KOPT-K1 (cell line): Measurements from ENCODE around the gene WNK4.
"Not testable (repeated sequence)": the region's sequence is repeated elsewhere in the genome, so short reads cannot be mapped to it uniquely, and the experiment has no call there.

Experiments used
- H3K27ac ChIP-seq: fragments of 200-600 bp; sonication (generic); 2 replicates; pipeline ENCODE4 v1.5.1; 2016; ENCODE audit warnings: antibody characterized with exemption, mild to moderate bottlenecking, low read depth, low read length; ENCODE audit not compliant: poor library complexity, severe bottlenecking
- H3K36me3 ChIP-seq: fragments of 200-600 bp; sonication (generic); 2 replicates; pipeline ENCODE4 v1.5.1; 2017; ENCODE audit warnings: antibody characterized with exemption, mild to moderate bottlenecking, low read length, moderate library complexity; ENCODE audit not compliant: insufficient read depth
- H3K9me3 ChIP-seq: fragments of 200-600 bp; sonication (generic); 2 replicates; pipeline ENCODE4 v1.5.1; 2017; ENCODE audit warnings: antibody characterized with exemption, low read length, mild to moderate bottlenecking; ENCODE audit not compliant: insufficient read depth, poor library complexity, severe bottlenecking

WNK4 gene

DNA sequence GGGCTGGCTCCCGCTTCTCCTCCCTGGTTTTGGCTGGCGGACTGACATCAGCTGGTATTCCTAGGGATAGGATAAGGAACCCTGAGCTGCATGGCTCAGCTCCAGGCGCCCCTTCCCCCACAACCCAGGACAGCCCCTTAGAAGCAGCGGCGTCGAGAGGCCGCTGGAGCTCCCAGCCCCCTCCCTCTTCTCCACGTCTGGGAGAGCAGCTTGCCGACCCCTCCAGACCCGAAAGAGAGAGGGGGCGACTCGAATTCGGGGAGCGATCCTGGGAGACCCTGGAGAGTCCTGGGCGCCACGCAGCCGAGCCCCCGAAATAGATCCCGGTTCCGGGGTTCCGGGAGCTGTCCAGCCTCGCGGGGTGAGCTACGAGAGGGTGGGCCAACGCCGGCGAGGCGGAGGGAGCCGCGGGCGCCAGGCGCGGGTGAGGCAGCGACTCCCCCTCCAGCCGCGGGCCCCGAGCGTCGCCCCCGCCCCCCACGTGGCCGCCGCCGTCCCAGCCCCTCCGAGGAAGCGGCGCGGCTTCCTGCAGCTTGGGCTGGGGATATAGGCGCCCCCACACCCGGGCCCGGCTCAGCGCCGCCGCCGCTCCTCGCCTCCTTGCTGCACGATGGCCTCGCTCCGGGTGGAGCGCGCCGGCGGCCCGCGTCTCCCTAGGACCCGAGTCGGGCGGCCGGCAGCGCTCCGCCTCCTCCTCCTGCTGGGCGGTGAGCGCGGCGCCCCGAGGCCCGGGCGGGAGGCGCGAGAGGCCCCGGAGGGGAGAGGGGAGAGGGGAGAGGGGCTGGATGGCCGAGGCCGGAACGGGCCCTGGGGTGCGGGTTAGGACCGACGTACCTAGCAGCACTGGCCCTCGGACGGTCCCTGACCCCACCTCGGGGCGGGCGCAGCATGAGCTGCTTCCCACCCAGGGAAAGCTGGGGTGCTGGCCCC lies 19.5 kb upstream of the WNK4 start, which contains the start of gene RAMP2:
Gene RAMP2 (plus strand): TSS at position 576 of the 930 bp plus-strand sequence. CDS start 35 bp downstream, at position 611.
- Histone ChIP-seq H3K36me3 (no peaks in the 10 kb centered on the region), H3K27ac (no peak within 1 kb of the TSS), H3K9me3 (no peaks in the 10 kb centered on the region)

DNA sequence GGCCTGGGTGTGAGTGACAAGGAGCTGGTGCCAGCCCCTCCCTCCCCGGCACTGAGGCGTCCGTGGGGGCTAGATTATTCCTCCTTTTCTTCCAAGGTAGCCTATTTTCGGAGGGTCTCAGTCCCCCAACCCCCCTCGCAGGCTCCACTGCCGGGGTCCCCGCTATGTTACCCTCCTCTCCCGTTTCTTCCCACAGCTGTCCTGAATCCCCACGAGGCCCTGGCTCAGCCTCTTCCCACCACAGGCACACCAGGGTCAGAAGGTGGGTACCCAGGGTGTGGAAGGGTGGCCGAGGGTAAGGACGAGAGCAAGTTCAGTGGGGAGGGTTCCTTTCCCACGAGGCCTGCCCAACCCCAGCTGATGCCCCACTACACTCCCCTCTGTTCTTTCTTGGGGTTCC lies 18.8 kb upstream of the WNK4 start:
- Histone ChIP-seq H3K27ac (no peak overlapping the region), H3K9me3 (no peaks in the 10 kb centered on the region), H3K36me3 (no peaks in the 10 kb centered on the region)

DNA sequence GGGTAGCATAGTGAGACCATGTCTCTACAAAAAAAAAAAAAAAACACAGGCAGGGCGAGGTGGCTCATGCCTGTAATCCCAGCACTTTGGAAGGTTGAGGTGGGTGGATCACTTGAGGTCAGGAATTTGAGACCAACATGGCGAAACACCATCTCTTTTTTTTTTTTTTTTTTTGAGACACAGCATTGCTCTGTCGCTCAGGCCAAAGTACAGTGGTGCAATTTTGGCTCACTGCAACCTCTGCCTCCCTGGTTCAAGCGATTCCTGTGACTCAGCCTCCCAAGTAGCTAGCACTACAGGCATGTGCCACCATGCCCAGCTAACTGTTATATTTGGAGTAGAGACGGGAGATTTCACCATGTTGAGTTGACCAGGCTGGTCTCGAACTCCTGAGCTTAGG lies 14.3 kb upstream of the WNK4 start:
- H3K9me3 ChIP-seq = no peaks in the 10 kb centered on the region
- H3K36me3 ChIP-seq = no peaks in the 10 kb centered on the region
- no peak overlapping the region for H3K27ac ChIP-seq

DNA sequence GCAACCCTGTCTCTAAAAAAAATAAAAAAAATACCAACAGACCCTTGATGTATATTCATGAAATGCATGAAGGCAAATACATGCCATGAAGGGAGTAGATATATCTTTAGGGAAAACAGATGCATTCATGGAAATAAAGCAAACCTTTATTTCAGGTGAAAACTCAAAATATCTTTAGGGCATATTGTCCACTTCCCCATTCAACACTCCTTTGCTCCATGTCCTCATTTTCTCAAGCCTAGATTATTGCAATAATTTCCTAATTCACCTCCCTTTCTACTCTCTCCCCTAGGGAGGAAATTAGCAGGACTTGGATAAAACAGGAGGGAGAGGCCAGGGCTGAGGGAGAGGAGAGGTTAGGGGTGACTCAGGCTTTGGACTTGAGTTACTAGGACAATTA lies 12.9 kb upstream of the WNK4 start:
- no peak overlapping the region for H3K27ac ChIP-seq
- H3K9me3 ChIP-seq = no peaks in the 10 kb centered on the region
- no peaks in the 10 kb centered on the region for H3K36me3 ChIP-seq

DNA sequence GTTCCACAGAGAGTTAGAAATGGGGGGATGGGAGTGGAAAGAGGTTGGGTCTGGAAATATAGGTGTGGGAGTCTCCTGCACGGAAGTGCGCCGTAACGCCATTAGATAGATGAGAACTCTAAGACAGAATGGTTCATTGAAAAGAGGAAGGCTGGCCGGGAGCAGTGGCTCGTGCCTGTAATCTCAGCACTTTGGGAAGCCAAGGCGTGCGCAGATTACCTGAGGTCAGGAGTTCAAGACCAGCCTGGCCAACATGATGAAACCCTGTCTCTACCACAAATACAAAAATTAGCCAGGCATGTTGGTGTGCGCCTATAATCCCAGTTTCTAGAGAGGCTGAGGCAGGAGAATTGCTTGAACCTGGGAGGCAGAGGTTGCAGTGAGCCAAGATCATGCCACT lies 12.4 kb upstream of the WNK4 start:
- H3K9me3 ChIP-seq, H3K36me3 ChIP-seq, H3K27ac ChIP-seq: not testable (repeated sequence)

DNA sequence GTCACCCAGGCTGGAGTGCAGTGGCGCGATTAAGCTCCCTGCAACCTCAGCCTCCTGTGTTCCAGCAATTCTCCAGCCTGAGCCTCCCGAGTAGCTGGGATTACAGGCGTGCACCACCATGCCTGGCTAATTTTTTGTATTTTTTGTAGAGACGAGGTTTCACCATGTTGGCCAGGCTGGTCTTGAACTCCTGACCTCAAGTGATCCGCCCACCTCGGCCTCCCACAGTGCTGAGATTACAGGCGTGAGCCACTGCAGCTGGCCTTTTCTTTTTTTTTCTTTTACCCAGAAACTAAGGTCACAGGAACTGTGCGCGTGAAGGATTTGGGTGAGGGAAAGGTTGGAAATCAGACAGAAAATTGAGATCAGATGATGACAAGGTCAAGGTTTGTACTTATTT lies 10.4 kb upstream of the WNK4 start:
- not testable (repeated sequence) for H3K9me3 ChIP-seq, H3K36me3 ChIP-seq, H3K27ac ChIP-seq

DNA sequence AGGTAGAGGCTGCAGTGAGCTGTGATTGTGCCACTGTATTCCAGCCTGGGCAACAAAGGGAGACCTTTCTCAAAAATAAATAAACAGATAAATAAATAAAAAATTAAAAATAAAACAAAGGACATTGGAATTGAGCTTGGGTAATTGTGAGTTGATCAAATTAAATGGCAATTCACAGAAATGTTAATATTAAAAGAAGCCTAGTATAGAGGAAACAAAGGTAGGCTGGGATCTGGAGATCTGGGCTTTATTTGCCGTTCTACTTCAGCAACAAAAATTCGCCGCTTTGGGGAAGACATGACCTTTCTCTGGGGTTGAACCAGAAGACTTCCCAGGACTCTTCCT lies 7.5 kb upstream of the WNK4 start:
- no peaks in the 10 kb centered on the region for H3K9me3 ChIP-seq
- H3K36me3 ChIP-seq = peaks cover 30% of the 10 kb centered on the region
- H3K27ac ChIP-seq = peak overlapping the region; percentile 77

DNA sequence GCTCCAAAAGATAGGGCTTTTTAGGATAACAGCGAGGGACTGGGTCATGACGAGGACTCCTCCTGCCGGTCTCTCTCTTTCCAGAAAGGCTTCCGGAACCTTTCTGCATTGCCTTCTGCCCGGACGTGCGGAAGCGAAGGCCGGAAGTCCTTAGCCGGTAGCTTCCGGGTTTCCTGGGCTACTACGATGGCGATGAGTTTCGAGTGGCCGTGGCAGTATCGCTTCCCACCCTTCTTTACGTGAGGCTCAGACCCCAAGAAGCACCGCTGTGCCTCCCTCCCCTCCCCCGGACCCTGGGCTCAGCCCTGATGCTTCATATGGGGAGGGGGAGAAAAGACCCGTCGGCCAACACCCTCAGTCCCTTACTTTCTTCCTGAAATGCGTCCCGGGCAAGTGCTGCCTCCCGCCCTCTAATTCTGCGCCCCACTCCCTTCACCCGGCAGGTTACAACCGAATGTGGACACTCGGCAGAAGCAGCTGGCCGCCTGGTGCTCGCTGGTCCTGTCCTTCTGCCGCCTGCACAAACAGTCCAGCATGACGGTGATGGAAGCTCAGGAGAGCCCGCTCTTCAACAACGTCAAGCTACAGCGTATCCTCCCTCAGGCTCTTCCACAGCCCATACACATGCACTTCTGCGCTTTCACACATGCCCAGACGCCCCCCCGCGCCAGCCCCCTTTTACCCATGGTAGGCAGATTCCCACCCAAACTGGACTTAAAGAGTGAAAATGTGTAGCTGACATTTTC lies 6.9 kb upstream of the WNK4 start, which contains the start of gene VPS25:
Gene VPS25 (plus strand): TSS at position 160 of the 746 bp plus-strand sequence. CDS start 27 bp downstream, at position 187.
- Histone ChIP-seq H3K36me3 (peaks cover 36% of the 10 kb centered on the region), H3K9me3 (no peaks in the 10 kb centered on the region), H3K27ac (peak within 1 kb of the TSS; percentile 77)

DNA sequence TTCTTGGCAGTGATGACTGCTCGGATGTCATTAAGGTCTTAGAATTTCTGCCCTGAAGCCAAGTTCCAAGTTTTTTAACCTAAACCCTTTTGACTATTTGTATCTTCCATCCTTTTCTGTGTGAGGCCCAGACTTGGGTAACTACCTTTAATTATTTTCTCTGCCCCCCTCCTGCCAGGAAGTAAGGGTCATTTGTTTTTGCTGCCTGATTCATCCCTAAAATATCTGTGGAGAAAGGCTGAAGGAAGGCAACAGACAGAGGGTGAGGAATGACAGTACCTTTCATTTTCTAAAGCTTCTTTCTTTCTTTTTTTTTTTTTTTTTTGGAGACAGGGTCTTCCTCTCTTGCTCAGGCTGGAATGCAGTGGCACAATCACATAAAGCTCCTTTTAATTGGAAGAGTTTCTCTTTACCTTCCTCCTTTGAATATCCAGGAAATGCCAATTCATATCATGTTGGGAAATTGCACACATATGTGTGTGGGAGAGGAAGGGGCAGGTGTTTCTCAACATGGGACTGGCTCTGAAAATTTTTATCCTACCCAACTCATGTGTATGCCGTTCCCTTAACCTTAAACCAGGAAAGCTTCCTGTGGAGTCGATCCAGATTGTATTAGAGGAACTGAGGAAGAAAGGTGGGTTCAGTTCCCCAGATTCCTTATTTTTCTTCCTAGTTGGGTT lies 6.2 kb upstream of the WNK4 start:
- Histone ChIP-seq H3K36me3 (peaks cover 43% of the 10 kb centered on the region), H3K27ac (peak overlapping the region; percentile 77), H3K9me3 (no peaks in the 10 kb centered on the region)

DNA sequence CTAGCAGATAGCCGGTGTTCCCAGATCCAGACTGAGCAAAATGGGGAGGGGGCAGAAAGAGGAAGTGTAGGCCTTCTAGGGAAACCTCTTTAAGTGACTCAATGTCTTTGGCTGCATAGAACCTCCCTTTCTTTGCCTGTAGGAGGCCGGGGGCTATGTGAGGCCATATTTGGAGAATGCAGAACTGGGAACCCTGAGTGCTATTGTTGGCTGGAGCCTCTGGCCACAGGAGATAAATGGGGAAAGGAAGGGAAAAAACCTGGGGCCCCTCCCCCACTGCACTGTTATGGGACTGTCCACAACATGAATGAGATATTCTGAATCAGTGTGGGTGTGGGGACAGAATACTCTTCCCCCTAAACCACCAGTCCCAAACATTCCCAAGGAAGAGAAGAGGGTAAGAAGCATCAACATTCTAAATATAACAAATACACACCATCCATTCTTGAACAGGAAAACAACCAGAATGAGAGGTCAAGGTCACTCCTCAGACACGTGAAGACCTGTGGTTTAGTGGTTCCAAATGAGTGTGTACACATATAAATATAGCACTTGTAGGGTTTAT lies 4.8 kb upstream of the WNK4 start:
- Histone ChIP-seq H3K27ac (no peak overlapping the region), H3K9me3 (no peaks in the 10 kb centered on the region), H3K36me3 (peaks cover 54% of the 10 kb centered on the region)

DNA sequence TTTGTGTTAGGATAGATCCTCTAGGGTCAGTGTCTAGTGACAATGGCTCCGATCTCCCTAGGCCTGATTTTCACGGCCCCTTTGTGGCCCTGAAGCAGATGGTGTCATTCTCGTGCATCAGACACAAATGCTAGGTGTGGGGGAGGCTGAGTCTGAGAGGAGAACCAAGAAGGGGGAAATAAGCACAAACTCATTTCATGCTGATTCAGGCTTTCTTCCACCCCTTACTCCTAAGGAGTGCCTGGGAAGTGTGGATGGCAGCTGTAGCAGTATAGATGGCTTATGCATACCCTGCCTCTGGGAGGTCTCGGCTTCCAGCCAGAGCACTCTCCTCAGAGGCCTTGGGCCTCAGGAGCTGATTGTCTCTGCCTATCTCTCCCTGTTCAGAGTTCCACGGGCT lies 1.8 kb upstream of the WNK4 start:
- Histone ChIP-seq H3K9me3 (no peaks in the 10 kb centered on the region), H3K36me3 (peaks cover 64% of the 10 kb centered on the region), H3K27ac (no peak overlapping the region)

DNA sequence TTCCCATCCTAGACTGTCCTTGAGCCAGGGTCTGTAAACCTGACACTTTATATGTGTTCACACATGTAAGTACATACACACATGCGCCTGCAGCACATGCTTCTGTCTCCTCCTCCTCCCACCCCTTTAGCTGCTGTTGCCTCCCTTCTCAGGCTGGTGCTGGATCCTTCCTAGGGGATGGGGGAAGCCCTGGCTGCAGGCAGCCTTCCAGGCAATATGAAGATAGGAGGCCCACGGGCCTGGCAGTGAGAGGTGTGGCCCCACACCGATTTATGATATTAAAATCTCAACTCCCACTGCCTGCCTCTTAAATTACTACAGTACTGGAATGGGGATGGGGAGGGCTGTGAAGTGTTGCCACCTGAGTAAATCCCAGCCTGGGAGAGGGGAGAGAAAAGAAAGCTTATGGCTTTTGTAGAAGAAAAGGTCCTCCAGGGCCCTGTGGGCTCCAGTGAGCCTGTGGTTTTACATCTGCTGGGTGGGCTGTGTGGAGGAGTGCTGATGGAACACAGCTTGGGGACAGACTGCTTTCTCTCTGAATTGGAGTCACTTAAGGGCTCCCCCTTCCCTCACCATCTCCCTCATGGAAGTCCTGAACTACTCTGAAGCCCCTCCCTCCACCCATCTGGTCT lies 990 bp upstream of the WNK4 start:
- Histone ChIP-seq H3K36me3 (peaks cover 64% of the 10 kb centered on the region), H3K9me3 (no peaks in the 10 kb centered on the region), H3K27ac (no peak overlapping the region)

DNA sequence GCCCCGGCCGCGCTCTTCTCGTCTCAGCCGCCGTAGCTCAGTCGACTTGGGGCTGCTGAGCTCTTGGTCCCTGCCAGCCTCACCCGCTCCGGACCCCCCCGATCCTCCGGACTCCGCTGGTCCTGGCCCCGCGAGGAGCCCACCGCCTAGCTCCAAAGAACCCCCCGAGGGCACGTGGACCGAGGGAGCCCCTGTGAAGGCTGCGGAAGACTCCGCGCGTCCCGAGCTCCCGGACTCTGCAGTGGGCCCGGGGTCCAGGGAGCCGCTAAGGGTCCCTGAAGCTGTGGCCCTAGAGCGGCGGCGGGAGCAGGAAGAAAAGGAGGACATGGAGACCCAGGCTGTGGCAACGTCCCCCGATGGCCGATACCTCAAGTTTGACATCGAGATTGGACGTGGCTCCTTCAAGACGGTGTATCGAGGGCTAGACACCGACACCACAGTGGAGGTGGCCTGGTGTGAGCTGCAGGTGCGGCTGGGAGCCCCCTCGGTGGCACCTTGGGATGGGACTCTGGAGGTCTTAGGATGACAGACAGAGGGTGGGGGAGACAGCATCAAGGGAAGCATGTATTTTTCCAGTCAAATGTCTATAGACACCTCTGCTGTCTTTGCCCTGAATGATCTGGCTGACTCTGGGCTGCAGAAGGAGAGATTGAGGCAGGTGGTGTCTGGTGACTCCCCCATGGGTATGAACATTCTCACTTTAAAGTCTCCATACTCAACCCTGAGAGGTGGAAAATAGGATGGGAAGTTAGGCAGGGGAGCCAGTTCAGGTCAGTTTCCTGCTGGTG lies 635 bp downstream of the WNK4 start:
- no peaks in the 10 kb centered on the region for H3K9me3 ChIP-seq
- H3K27ac ChIP-seq = no peak overlapping the region
- H3K36me3 ChIP-seq = peaks cover 52% of the 10 kb centered on the region

DNA sequence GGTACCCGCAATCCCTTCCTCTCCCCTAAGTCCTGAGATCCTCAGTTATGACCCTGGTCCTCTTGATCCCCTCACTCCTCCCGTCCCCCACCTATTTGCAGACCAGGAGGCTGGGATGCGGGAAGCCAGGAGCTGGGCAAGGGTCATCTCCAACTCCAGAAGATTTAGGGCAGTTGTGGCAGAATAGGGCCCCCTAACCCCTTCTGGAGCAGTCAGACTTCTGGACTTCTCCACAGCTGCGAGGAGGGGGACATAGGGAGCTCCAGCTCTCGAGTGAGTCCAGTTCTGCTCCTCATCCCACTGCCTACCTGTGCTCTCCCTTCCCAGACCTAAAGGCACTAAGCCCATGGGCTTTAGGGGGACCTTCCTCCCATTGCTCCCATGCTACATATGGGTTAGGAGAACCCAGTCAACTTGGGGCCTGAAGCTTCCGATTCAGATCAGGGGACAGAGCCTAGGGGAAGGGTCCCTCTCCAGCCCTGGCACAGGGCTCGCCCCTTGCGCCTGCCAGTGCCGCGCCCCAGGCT lies 1.3 kb downstream of the WNK4 start:
- no peak overlapping the region for H3K27ac ChIP-seq
- H3K36me3 ChIP-seq = peaks cover 45% of the 10 kb centered on the region
- H3K9me3 ChIP-seq = no peaks in the 10 kb centered on the region
